Uterus (tissue), 4 donors: ENCODE measurements around the gene CNOT2. TPM values are rescaled to one million over a fixed set of nuclear protein-coding genes. Genes with fewer than 3 reads are reported as not detected.

Experiments used
- DNase-seq, 2 donors: peaks; one replicate each; pipeline ENCODE4 v3.0.0-alpha.2; 2019 to 2020
- H3K27ac ChIP-seq, 2 donors: fragments of 200-600 bp; sonication (generic); 1 replicate in 1 of 2; 2 replicates in 1 of 2; pipeline ENCODE4 v1.5.1; 2016 to 2018
- H3K27me3 ChIP-seq, 2 donors: fragments of 200-600 bp; sonication (generic); one replicate each; pipeline ENCODE4 v1.5.1; 2018 to 2019; ENCODE audit warnings: control low read depth in 1 of 2
- H3K36me3 ChIP-seq, 2 donors: fragments of 200-600 bp; sonication (generic); one replicate each; pipeline ENCODE4 v1.5.1; 2019; ENCODE audit warnings: control low read depth in 1 of 2
- H3K4me1 ChIP-seq, 2 donors: fragments of 200-600 bp; sonication (generic); one replicate each; pipeline ENCODE4 v1.5.1; 2018 to 2019; ENCODE audit warnings: control low read depth in 1 of 2
- H3K4me3 ChIP-seq, 2 donors: fragments of 200-600 bp; sonication (generic); 1 replicate in 1 of 2; 2 replicates in 1 of 2; pipeline ENCODE4 v1.5.1; 2018 to 2019; ENCODE audit warnings: mild to moderate bottlenecking in 1 of 2
- H3K9me3 ChIP-seq, 2 donors: fragments of 200-600 bp; sonication (generic); one replicate each; pipeline ENCODE4 v1.5.1; 2019; ENCODE audit warnings: control low read depth in 1 of 2
- CTCF ChIP-seq, 4 experiments: fragments of 200-600 bp in 2 of 4; fragments of 450-650 bp in 2 of 4; sonication (generic) in 2 of 4; IDR thresholded peaks; one replicate each; pipeline ENCODE4 v1.5.1; 2016 to 2019; ENCODE audit warnings: antibody characterized with exemption in 4 of 4, mild to moderate bottlenecking in 2 of 4, moderate library complexity in 1 of 4
- POLR2A ChIP-seq, 2 donors: fragments of 450-650 bp; IDR thresholded peaks; one replicate each; pipeline ENCODE4 v1.6.1; 2016; ENCODE audit warnings: antibody characterized with exemption in 2 of 2, mild to moderate bottlenecking in 1 of 2, moderate library complexity in 1 of 2
- intact Hi-C: fragments of 100-400 bp; cut with DNase I; formaldehyde crosslinking; loops from one replicate; pipeline ENCODE4 v1.15.1; 2023; ENCODE audit warnings: low total_unique reads
- total RNA-seq, 4 donors: library from RNA; depleted of rRNA in 3 of 4; stranded (reverse); fragments of >200 nt in 3 of 4; gene quantifications; one replicate each; pipeline versions ENCODE4 v1.1.0 to v1.2.4, GENCODE V29; 2014 to 2023
- donor health status: DM: yes; HTN: yes; CAD: no.

Gene CNOT2
- total RNA-seq, 4 donors from 2014 or later, result 97.7 to 320 (median 193) TPM

- Histone ChIP-seq H3K27me3 (no peaks in the 10 kb centered on the region), H3K36me3 (no peaks in the 10 kb centered on the region), H3K9me3 (no peaks in the 10 kb centered on the region), H3K4me1 (no peaks in the 10 kb centered on the region), H3K27ac (no peak overlapping the region), H3K4me3 (no peak overlapping the region)
- intact Hi-C loops, result no loop called here
- no peak for DNase-seq
- TF ChIP-seq CTCF (IDR thresholded peaks at IDR 0.05) (no peak), POLR2A (IDR thresholded peaks at IDR 0.05) (no peak)
Observed at GRCh38 chr12:70354787-70355186, 111.6 kb downstream of the CNOT2 start.

GRCh38 chr12:70355972-70356371 is 112.7 kb downstream of the CNOT2 start:
- intact Hi-C loops, result no loop called here
- no peak for TF ChIP-seq POLR2A (IDR thresholded peaks at IDR 0.05)
- TF ChIP-seq CTCF (IDR thresholded peaks at IDR 0.05), result no peak
- H3K4me1 ChIP-seq, result no peaks in the 10 kb centered on the region
- no peaks in the 10 kb centered on the region for H3K36me3 ChIP-seq
- no peak for DNase-seq
- H3K27me3 ChIP-seq, result no peaks in the 10 kb centered on the region
- no peak overlapping the region for H3K4me3 ChIP-seq
- no peak overlapping the region for H3K27ac ChIP-seq
- H3K9me3 ChIP-seq, result no peaks in the 10 kb centered on the region

GRCh38 chr12:70359458-70360197 is 116.4 kb downstream of the CNOT2 start:
- Histone ChIP-seq H3K9me3 (no peaks in the 10 kb centered on the region), H3K4me1 (no peaks in the 10 kb centered on the region), H3K36me3 (no peaks in the 10 kb centered on the region), H3K27ac (no peak overlapping the region), H3K27me3 (no peaks in the 10 kb centered on the region), H3K4me3 (no peak overlapping the region)
- DNase-seq, result no peak
- TF ChIP-seq CTCF (IDR thresholded peaks at IDR 0.05) (no peak), POLR2A (IDR thresholded peaks at IDR 0.05) (no peak)
- intact Hi-C loops, result no loop called here

- no peaks in the 10 kb centered on the region for H3K36me3 ChIP-seq
- DNase-seq, result no peak
- no peaks in the 10 kb centered on the region for H3K9me3 ChIP-seq
- no peak overlapping the region for H3K27ac ChIP-seq
- TF ChIP-seq CTCF (IDR thresholded peaks at IDR 0.05) (no peak), POLR2A (IDR thresholded peaks at IDR 0.05) (no peak)
- no peaks in the 10 kb centered on the region for H3K4me1 ChIP-seq
- no peaks in the 10 kb centered on the region for H3K27me3 ChIP-seq
- intact Hi-C loops, result no loop called here
- H3K4me3 ChIP-seq, result no peak overlapping the region
Observed at GRCh38 chr12:70360218-70360617, 117.0 kb downstream of the CNOT2 start.

- no peak for DNase-seq
- Histone ChIP-seq H3K9me3 (no peaks in the 10 kb centered on the region), H3K27me3 (no peaks in the 10 kb centered on the region), H3K27ac (no peak overlapping the region), H3K36me3 (no peaks in the 10 kb centered on the region), H3K4me3 (peak overlapping the region in 1 of 2 donors; percentile 71), H3K4me1 (no peaks in the 10 kb centered on the region)
- intact Hi-C loops, result no loop called here
- TF ChIP-seq CTCF (IDR thresholded peaks at IDR 0.05), result no peak
- TF ChIP-seq POLR2A (IDR thresholded peaks at IDR 0.05), result no peak
Observed at GRCh38 chr12:70364695-70365397, 121.6 kb downstream of the CNOT2 start.
